ENCODE measurements around the gene NAA38. TPM values are rescaled to one million over a fixed set of nuclear protein-coding genes. Genes with fewer than 3 reads are reported as not detected.

The NAA38 gene
- polyA plus RNA-seq, 3 donors, result 69.0 to 191 (median 132) TPM

- 0% methylated on average over 56 to 61 of the region's 61 CpGs for WGBS, 3 donors
- peak overlapping the region; percentile 76 for H3K27ac ChIP-seq (ENCODE audit: low read depth, low read length)
Observed at GRCh38 chr17:7835814-7836595, 21.4 kb downstream of the NAA38 start.

GRCh38 chr17:7834957-7835813 lies 22.2 kb downstream of the NAA38 start:
- peak overlapping the region; percentile 76 for H3K27ac ChIP-seq (ENCODE audit: low read depth, low read length)
- WGBS, 3 donors, result 1% methylated on average over 47 to 69 of the region's 69 CpGs

- peak overlapping the region; percentile 79 for H3K27ac ChIP-seq (ENCODE audit: low read depth, low read length)
- WGBS, 3 donors, result 0 to 2% (median 1%) methylated on average over 17 to 20 of the region's 20 CpGs
Observed at GRCh38 chr17:7834542-7834956, 22.8 kb downstream of the NAA38 start.

GRCh38 chr17:7833795-7834541 lies 23.4 kb downstream of the NAA38 start, which contains the start of gene KDM6B:
Gene KDM6B (plus strand): TSS chr17:7834217. CDS start chr17:7845555, 11,338 bp downstream.
- WGBS, 3 donors, result 1% methylated on average over 43 to 49 of the region's 49 CpGs
- peak within 1 kb of the TSS; percentile 79 for H3K27ac ChIP-seq (ENCODE audit: low read depth, low read length)

GRCh38 chr17:7833011-7833794 lies 24.2 kb downstream of the NAA38 start:
- 47 to 53% (median 49%) methylated on average over 18 to 19 of the region's 19 CpGs for WGBS, 3 donors
- H3K27ac ChIP-seq (ENCODE audit: low read depth, low read length), result no peak overlapping the region

GRCh38 chr17:7832431-7832830 lies 24.9 kb downstream of the NAA38 start:
- H3K27ac ChIP-seq (ENCODE audit: low read depth, low read length), result no peak overlapping the region
- WGBS, 3 donors, result 87 to 92% (median 90%) methylated on average over 10 of the region's 10 CpGs

- 75 to 85% (median 75%) methylated on average over 7 of the region's 7 CpGs for WGBS, 3 donors
- H3K27ac ChIP-seq (ENCODE audit: low read depth, low read length), result no peak overlapping the region
Observed at GRCh38 chr17:7831233-7831632, 26.1 kb downstream of the NAA38 start.

GRCh38 chr17:7830616-7831015 lies 26.7 kb downstream of the NAA38 start:
- WGBS, 3 donors, result 82 to 91% (median 89%) methylated on average over 8 of the region's 8 CpGs
- no peak overlapping the region for H3K27ac ChIP-seq (ENCODE audit: low read depth, low read length)

GRCh38 chr17:7825206-7825990 lies 32.0 kb downstream of the NAA38 start:
- WGBS, 3 donors, result 33 to 48% (median 46%) methylated on average over 12 of the region's 12 CpGs
- H3K27ac ChIP-seq (ENCODE audit: low read depth, low read length), result no peak overlapping the region

GRCh38 chr17:7824021-7824924 lies 33.1 kb downstream of the NAA38 start:
- 88 to 90% (median 88%) methylated on average over 9 of the region's 9 CpGs for WGBS, 3 donors
- H3K27ac ChIP-seq (ENCODE audit: low read depth, low read length), result no peak overlapping the region

GRCh38 chr17:7823581-7824001 lies 33.8 kb downstream of the NAA38 start:
- WGBS, 3 donors, result 86 to 93% (median 87%) methylated on average over 15 to 20 of the region's 20 CpGs
- no peak overlapping the region for H3K27ac ChIP-seq (ENCODE audit: low read depth, low read length)

- H3K27ac ChIP-seq (ENCODE audit: low read depth, low read length), result no peak overlapping the region
- WGBS, 3 donors, result 60 to 80% (median 80%) methylated on average over 14 of the region's 14 CpGs
Observed at GRCh38 chr17:7822126-7822525, 35.2 kb downstream of the NAA38 start.

GRCh38 chr17:7820231-7820630 lies 37.1 kb downstream of the NAA38 start:
- WGBS, 3 donors, result 72 to 85% (median 82%) methylated on average over 5 of the region's 5 CpGs
- H3K27ac ChIP-seq (ENCODE audit: low read depth, low read length), result no peak overlapping the region

- no peak overlapping the region for H3K27ac ChIP-seq (ENCODE audit: low read depth, low read length)
- WGBS, 3 donors, result 83 to 88% (median 87%) methylated on average over 26 to 27 of the region's 27 CpGs
Observed at GRCh38 chr17:7818746-7819645, 38.4 kb downstream of the NAA38 start.

- 86 to 87% (median 87%) methylated on average over 10 of the region's 10 CpGs for WGBS, 3 donors
- H3K27ac ChIP-seq (ENCODE audit: low read depth, low read length), result no peak overlapping the region
Observed at GRCh38 chr17:7818026-7818425, 39.3 kb downstream of the NAA38 start.
